ENCODE measurements around the gene NEK6.

Gene NEK6

DNA sequence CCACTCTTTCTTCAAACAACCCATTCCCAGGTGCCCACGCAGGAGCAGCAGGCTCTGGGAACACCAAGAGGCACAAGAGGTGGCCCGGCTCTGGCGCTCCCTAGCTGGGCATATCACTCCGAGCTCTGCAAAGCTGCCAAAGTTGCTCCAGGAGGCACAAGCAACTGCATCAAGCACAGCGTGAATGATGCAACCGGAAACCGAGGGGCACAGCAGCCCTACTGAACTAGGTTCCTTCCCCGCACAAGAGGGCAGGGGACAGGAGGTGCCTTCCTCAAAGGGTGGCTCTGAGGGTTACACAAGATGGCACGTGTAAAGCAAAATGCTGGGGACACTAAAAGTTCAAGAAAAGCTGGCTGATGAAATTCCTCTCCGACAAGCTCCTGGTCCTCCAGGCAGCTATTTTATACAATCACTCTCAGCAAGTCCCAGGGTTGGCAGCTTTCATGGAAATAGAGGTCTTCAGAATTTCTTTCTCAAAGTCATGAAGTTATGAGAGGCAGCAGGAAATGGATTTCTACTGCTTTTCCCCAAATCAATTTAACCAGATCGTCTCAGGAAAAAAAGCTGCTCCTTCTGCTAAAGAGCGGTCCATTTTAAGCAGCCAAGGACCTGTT is 134.6 kb downstream of the NEK6 start:
- H3K4me1 ChIP-seq (ENCODE audit: control insufficient read depth in 2 of 2, insufficient read depth in 1 of 2, low read depth in 1 of 2, low read length in 2 of 2), result peaks cover 18 to 24% of the 10 kb centered on the region in 2 donors
- H3K9me3 ChIP-seq (replicated peaks in 1 of 2; ENCODE audit: control insufficient read depth in 2 of 2, insufficient read depth in 1 of 2, low read depth in 1 of 2, low read length in 2 of 2), result no peaks in the 10 kb centered on the region
- H3K23ac ChIP-seq (ENCODE audit: low read depth, low read length, poor library complexity), result no peak overlapping the region
- no peak overlapping the region for H3K4me2 ChIP-seq (ENCODE audit: insufficient read depth, low read length, poor library complexity, severe bottlenecking)
- no peak for DNase-seq (ENCODE audit: low spot score)
- H2BK5ac ChIP-seq (ENCODE audit: low read length), result peak overlapping the region; percentile 20
- peak overlapping the region; percentile 54 for H3K9ac ChIP-seq (ENCODE audit: low read depth, low read length, poor library complexity)
- H3K4me3 ChIP-seq (ENCODE audit: low read length in 2 of 2), result no peak overlapping the region
- peaks cover 3% of the 10 kb centered on the region for H3K79me1 ChIP-seq (ENCODE audit: low read depth, low read length)
- no peak overlapping the region for H2BK120ac ChIP-seq (ENCODE audit: low read depth, low read length)
- no peaks in the 10 kb centered on the region for H3K27me3 ChIP-seq (ENCODE audit: control insufficient read depth in 3 of 3, insufficient read depth in 3 of 3, low read depth in 1 of 3, low read length in 3 of 3)
- no peak overlapping the region for H4K8ac ChIP-seq (ENCODE audit: low read depth, low read length)
- H3K18ac ChIP-seq (ENCODE audit: low read length), result peak overlapping the region; percentile 5
- H3K14ac ChIP-seq (ENCODE audit: low read length), result peak overlapping the region; percentile 22
- H2AK5ac ChIP-seq (ENCODE audit: low read depth, low read length), result no peak overlapping the region
- H2AFZ ChIP-seq (ENCODE audit: low read length), result no peak overlapping the region
- no peak overlapping the region for H3K4ac ChIP-seq (ENCODE audit: low read length)
- peak overlapping the region; percentile 9 for H3K27ac ChIP-seq (replicated peaks; ENCODE audit: low read length)
- H3K36me3 ChIP-seq (replicated peaks in 1 of 2; ENCODE audit: control insufficient read depth in 2 of 2, insufficient read depth in 2 of 2, low read length in 2 of 2), result peaks cover 0 to 31% of the 10 kb centered on the region in 2 donors
- H2BK15ac ChIP-seq (ENCODE audit: low read length), result no peak overlapping the region
- no CpG with 5 or more reads among the region's 12 CpGs for WGBS, 2 donors (ENCODE audit: extremely low coverage in 2 of 2, insufficient read length in 2 of 2, insufficient replicate concordance in 1 of 2)
- no peak overlapping the region for H2BK12ac ChIP-seq (ENCODE audit: low read length)
- H4K91ac ChIP-seq (ENCODE audit: low read depth, low read length, poor library complexity), result no peak overlapping the region

DNA sequence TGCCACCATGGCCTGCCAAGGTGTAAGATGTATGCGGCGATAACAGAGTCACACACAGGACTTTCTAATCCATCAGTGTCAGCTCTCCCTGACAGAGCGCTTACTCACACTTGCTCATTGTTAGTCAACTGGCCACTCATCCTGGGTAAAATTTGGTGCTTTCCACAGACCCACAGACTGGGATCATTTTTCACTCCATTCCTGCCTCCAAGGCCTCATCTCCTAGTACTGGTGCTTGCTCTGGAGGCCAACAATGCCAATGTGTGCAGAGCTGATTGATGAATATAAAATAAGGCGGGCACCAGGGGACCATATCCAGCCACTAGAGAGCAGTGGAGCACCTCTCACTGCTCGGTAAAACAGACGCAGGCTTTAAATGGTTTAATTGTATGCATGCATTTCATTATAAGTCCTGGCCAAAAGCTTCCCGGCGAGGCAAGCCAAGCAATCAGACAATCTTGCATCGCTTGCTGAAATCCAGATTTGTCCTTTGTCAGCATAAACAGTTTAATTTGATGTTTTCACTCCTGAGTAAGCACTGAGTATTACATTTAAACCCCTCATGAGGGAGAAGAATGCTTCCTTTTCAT is 135.2 kb downstream of the NEK6 start:
- Histone ChIP-seq H3K27ac (replicated peaks; ENCODE audit: low read length) (peak overlapping the region; percentile 9), H3K4me3 (ENCODE audit: low read length in 2 of 2) (no peak overlapping the region)
- no peak for DNase-seq (ENCODE audit: low spot score)

DNA sequence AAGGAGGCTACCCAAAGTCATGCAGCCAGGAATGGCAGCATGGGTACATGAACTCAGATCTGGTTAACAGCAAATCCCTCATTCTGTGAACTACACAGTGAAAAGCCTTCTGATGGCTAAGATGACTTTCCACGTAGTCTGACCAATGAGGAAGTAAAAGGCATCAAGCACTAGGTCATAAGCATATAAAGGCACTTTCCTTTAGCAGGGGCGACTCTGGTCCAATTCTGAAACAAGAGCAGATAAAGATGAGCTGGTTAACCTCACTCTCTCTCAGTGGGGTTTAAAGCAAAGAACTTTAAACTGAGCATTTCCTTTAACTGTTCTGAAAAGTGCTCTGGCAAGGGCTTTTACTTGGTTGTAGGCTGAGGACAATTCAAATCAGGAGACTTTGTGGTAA is 136.4 kb downstream of the NEK6 start:
- no peak overlapping the region for H2BK120ac ChIP-seq (ENCODE audit: low read depth, low read length)
- WGBS, 2 donors (ENCODE audit: extremely low coverage in 2 of 2, insufficient read length in 2 of 2, insufficient replicate concordance in 1 of 2), result no CpG with 5 or more reads among the region's 2 CpGs
- H3K27ac ChIP-seq (replicated peaks; ENCODE audit: low read length), result no peak overlapping the region
- no peak for DNase-seq (ENCODE audit: low spot score)
- no peak overlapping the region for H3K18ac ChIP-seq (ENCODE audit: low read length)
- H3K9me3 ChIP-seq (replicated peaks in 1 of 2; ENCODE audit: control insufficient read depth in 2 of 2, insufficient read depth in 1 of 2, low read depth in 1 of 2, low read length in 2 of 2), result no peaks in the 10 kb centered on the region
- H3K4me2 ChIP-seq (ENCODE audit: insufficient read depth, low read length, poor library complexity, severe bottlenecking), result no peak overlapping the region
- no peak overlapping the region for H2BK12ac ChIP-seq (ENCODE audit: low read length)
- H2AK5ac ChIP-seq (ENCODE audit: low read depth, low read length), result no peak overlapping the region
- H4K8ac ChIP-seq (ENCODE audit: low read depth, low read length), result no peak overlapping the region
- peaks cover 0 to 34% of the 10 kb centered on the region in 2 donors for H3K36me3 ChIP-seq (replicated peaks in 1 of 2; ENCODE audit: control insufficient read depth in 2 of 2, insufficient read depth in 2 of 2, low read length in 2 of 2)
- no peak overlapping the region for H3K23ac ChIP-seq (ENCODE audit: low read depth, low read length, poor library complexity)
- no peak overlapping the region for H3K4me3 ChIP-seq (ENCODE audit: low read length in 2 of 2)
- no peak overlapping the region for H2AFZ ChIP-seq (ENCODE audit: low read length)
- H3K79me1 ChIP-seq (ENCODE audit: low read depth, low read length), result peaks cover 3% of the 10 kb centered on the region
- no peak overlapping the region for H3K4ac ChIP-seq (ENCODE audit: low read length)
- no peak overlapping the region for H3K14ac ChIP-seq (ENCODE audit: low read length)
- H4K91ac ChIP-seq (ENCODE audit: low read depth, low read length, poor library complexity), result no peak overlapping the region
- no peak overlapping the region for H3K9ac ChIP-seq (ENCODE audit: low read depth, low read length, poor library complexity)
- H2BK15ac ChIP-seq (ENCODE audit: low read length), result no peak overlapping the region
- no peak overlapping the region for H2BK5ac ChIP-seq (ENCODE audit: low read length)
- H3K4me1 ChIP-seq (ENCODE audit: control insufficient read depth in 2 of 2, insufficient read depth in 1 of 2, low read depth in 1 of 2, low read length in 2 of 2), result peaks cover 24 to 29% of the 10 kb centered on the region in 2 donors
- H3K27me3 ChIP-seq (ENCODE audit: control insufficient read depth in 3 of 3, insufficient read depth in 3 of 3, low read depth in 1 of 3, low read length in 3 of 3), result no peaks in the 10 kb centered on the region

More for the DNA sequence above, 135.2 kb downstream of the NEK6 start:
- no peak overlapping the region for H3K18ac ChIP-seq (ENCODE audit: low read length)
- no peak overlapping the region for H3K9ac ChIP-seq (ENCODE audit: low read depth, low read length, poor library complexity)
- no peak overlapping the region for H4K91ac ChIP-seq (ENCODE audit: low read depth, low read length, poor library complexity)
- H3K14ac ChIP-seq (ENCODE audit: low read length), result no peak overlapping the region
- H3K36me3 ChIP-seq (replicated peaks in 1 of 2; ENCODE audit: control insufficient read depth in 2 of 2, insufficient read depth in 2 of 2, low read length in 2 of 2), result peaks cover 0 to 34% of the 10 kb centered on the region in 2 donors
- H4K8ac ChIP-seq (ENCODE audit: low read depth, low read length), result no peak overlapping the region
- H2BK120ac ChIP-seq (ENCODE audit: low read depth, low read length), result no peak overlapping the region
- WGBS, 2 donors (ENCODE audit: extremely low coverage in 2 of 2, insufficient read length in 2 of 2, insufficient replicate concordance in 1 of 2), result no CpG with 5 or more reads among the region's 9 CpGs
- H2BK15ac ChIP-seq (ENCODE audit: low read length), result no peak overlapping the region
- H2BK5ac ChIP-seq (ENCODE audit: low read length), result no peak overlapping the region
- H3K9me3 ChIP-seq (replicated peaks in 1 of 2; ENCODE audit: control insufficient read depth in 2 of 2, insufficient read depth in 1 of 2, low read depth in 1 of 2, low read length in 2 of 2), result no peaks in the 10 kb centered on the region
- no peaks in the 10 kb centered on the region for H3K27me3 ChIP-seq (ENCODE audit: control insufficient read depth in 3 of 3, insufficient read depth in 3 of 3, low read depth in 1 of 3, low read length in 3 of 3)
- H3K23ac ChIP-seq (ENCODE audit: low read depth, low read length, poor library complexity), result no peak overlapping the region
- H2AFZ ChIP-seq (ENCODE audit: low read length), result no peak overlapping the region
- H2BK12ac ChIP-seq (ENCODE audit: low read length), result no peak overlapping the region
- H3K79me1 ChIP-seq (ENCODE audit: low read depth, low read length), result peaks cover 3% of the 10 kb centered on the region
- H2AK5ac ChIP-seq (ENCODE audit: low read depth, low read length), result no peak overlapping the region
- H3K4me2 ChIP-seq (ENCODE audit: insufficient read depth, low read length, poor library complexity, severe bottlenecking), result no peak overlapping the region
- H3K4me1 ChIP-seq (ENCODE audit: control insufficient read depth in 2 of 2, insufficient read depth in 1 of 2, low read depth in 1 of 2, low read length in 2 of 2), result peaks cover 18 to 24% of the 10 kb centered on the region in 2 donors
- no peak overlapping the region for H3K4ac ChIP-seq (ENCODE audit: low read length)

DNA sequence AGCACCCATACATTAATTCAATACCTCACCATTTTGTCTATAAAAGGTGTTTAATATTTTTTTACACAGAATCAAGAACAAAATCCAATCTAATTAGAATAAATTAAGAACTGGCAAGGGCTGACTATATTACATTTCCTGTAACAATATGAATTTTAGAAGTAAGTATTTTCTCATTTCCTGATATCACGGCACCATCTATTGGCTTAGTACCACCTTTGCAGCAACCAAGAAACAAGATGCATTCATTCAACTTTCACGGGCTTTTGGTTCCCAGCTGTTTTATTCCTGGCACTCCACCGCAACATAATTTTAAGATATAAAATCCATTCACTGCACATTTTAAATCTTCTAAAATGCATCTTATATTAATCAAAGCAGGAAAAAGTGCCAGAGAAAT is 136.8 kb downstream of the NEK6 start:
- Histone ChIP-seq H3K9ac (ENCODE audit: low read depth, low read length, poor library complexity) (no peak overlapping the region), H3K27ac (replicated peaks; ENCODE audit: low read length) (no peak overlapping the region), H2BK5ac (ENCODE audit: low read length) (no peak overlapping the region), H2AK5ac (ENCODE audit: low read depth, low read length) (no peak overlapping the region), H3K14ac (ENCODE audit: low read length) (no peak overlapping the region), H3K4me2 (ENCODE audit: insufficient read depth, low read length, poor library complexity, severe bottlenecking) (no peak overlapping the region), H2BK120ac (ENCODE audit: low read depth, low read length) (no peak overlapping the region), H3K23ac (ENCODE audit: low read depth, low read length, poor library complexity) (no peak overlapping the region), H3K4me1 (ENCODE audit: control insufficient read depth in 2 of 2, insufficient read depth in 1 of 2, low read depth in 1 of 2, low read length in 2 of 2) (peaks cover 29% of the 10 kb centered on the region in 2 donors), H3K9me3 (replicated peaks in 1 of 2; ENCODE audit: control insufficient read depth in 2 of 2, insufficient read depth in 1 of 2, low read depth in 1 of 2, low read length in 2 of 2) (no peaks in the 10 kb centered on the region), H3K79me1 (ENCODE audit: low read depth, low read length) (peaks cover 3% of the 10 kb centered on the region), H2AFZ (ENCODE audit: low read length) (no peak overlapping the region), H3K27me3 (ENCODE audit: control insufficient read depth in 3 of 3, insufficient read depth in 3 of 3, low read depth in 1 of 3, low read length in 3 of 3) (no peaks in the 10 kb centered on the region), H3K4me3 (ENCODE audit: low read length in 2 of 2) (no peak overlapping the region), H3K18ac (ENCODE audit: low read length) (no peak overlapping the region), H3K36me3 (replicated peaks in 1 of 2; ENCODE audit: control insufficient read depth in 2 of 2, insufficient read depth in 2 of 2, low read length in 2 of 2) (peaks cover 0 to 34% of the 10 kb centered on the region in 2 donors), H2BK15ac (ENCODE audit: low read length) (no peak overlapping the region), H4K8ac (ENCODE audit: low read depth, low read length) (no peak overlapping the region), H4K91ac (ENCODE audit: low read depth, low read length, poor library complexity) (no peak overlapping the region), H2BK12ac (ENCODE audit: low read length) (no peak overlapping the region), H3K4ac (ENCODE audit: low read length) (no peak overlapping the region)
- no CpG with 5 or more reads among the region's 3 CpGs for WGBS, 2 donors (ENCODE audit: extremely low coverage in 2 of 2, insufficient read length in 2 of 2, insufficient replicate concordance in 1 of 2)
- DNase-seq (ENCODE audit: low spot score), result no peak

Data from neuronal stem cell (in vitro differentiated cells).